Muscle layer of duodenum (tissue), 2 donors: Measurements from ENCODE around the gene LPP.

Experiments used
- H3K27ac ChIP-seq: one replicate; pipeline ENCODE4 v1.7.0; 2013; ENCODE audit warnings: mild to moderate bottlenecking, low read length
- H3K27me3 ChIP-seq: one replicate; pipeline ENCODE4 v1.7.0; 2013; ENCODE audit warnings: low read depth, mild to moderate bottlenecking, control low read depth, low read length
- H3K36me3 ChIP-seq, 2 donors: one replicate each; pipeline ENCODE4 v1.7.0; 2013; ENCODE audit warnings: low read length in 2 of 2, control low read depth in 1 of 2, mild to moderate bottlenecking in 1 of 2; ENCODE audit not compliant: insufficient read depth in 2 of 2, control insufficient read depth in 1 of 2
- H3K4me1 ChIP-seq, 2 donors: one replicate each; pipeline ENCODE4 v1.7.0; 2013; ENCODE audit warnings: low read length in 2 of 2, mild to moderate bottlenecking in 2 of 2, control low read depth in 1 of 2, moderate library complexity in 1 of 2; ENCODE audit not compliant: insufficient read depth in 2 of 2, control insufficient read depth in 1 of 2
- H3K4me3 ChIP-seq, 2 donors: one replicate each; pipeline ENCODE4 v1.7.0; 2013; ENCODE audit warnings: low read length in 2 of 2, low read depth in 1 of 2, mild to moderate bottlenecking in 1 of 2
- H3K9me3 ChIP-seq, 2 donors: one replicate each; pipeline ENCODE4 v1.7.0; 2013; ENCODE audit warnings: low read length in 2 of 2, control low read depth in 1 of 2, mild to moderate bottlenecking in 1 of 2; ENCODE audit not compliant: control insufficient read depth in 1 of 2
- donor health status: healthy.

LPP gene

DNA sequence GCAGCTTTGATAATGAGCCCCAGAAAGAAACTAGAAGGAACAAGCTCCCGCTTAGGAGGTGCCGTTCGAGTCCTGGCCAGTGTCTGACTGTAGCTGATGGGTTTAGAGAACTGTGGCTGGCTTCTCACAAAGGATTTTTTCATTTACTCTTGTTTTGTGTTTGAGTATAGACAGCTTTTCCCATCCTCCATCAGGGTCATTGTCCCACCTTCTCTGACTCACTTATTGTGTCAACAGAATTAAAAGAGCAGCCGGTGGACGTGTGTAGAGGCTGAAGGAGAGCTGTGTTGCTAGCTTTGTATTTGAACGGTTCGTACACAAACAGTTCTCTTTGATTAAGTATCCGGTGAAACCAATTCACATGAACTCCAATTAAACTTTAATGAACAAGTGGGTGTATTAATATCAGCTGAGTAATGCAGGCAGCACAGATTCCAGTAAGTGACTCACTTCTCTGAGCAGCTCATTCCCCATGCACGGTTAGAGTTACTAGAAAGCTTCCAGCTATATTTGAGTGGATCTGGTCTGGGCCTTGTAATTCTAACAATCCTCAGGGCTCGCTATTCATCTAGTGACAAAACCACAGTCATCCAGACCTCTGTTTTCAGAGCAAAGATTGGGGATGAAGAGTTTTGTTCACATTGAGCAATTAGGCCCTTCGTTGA lies 141.0 kb downstream of the LPP start:
- H3K9me3 ChIP-seq = no peaks in the 10 kb centered on the region
- H3K4me3 ChIP-seq = peak overlapping the region in 1 of 2 donors; percentile 8
- H3K36me3 ChIP-seq = peaks cover 0 to 5% of the 10 kb centered on the region in 2 donors
- H3K4me1 ChIP-seq = peaks cover 0 to 55% of the 10 kb centered on the region in 2 donors
- H3K27me3 ChIP-seq = no peaks in the 10 kb centered on the region
- H3K27ac ChIP-seq = peak overlapping the region; percentile 93

DNA sequence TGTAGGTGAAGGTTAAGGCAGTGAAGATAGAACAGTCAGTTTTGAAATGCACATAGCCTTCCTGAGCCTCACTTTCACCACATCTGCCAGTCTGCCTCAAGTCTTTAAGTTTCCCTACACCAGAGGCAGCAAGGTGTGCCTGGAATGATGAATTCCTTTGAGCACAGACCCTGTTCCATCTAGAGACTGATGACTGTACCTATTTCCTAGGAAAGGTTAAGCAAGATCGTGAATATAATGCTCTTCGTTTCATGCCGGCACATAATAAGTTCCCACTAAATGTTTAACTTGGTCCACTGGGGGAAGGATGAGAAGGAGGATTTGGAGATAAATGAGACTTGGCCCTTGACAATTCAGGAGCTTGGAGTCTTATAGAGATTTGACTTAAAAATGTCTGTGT lies 141.9 kb downstream of the LPP start:
- H3K27ac ChIP-seq = peak overlapping the region; percentile 93
- no peak overlapping the region for H3K4me3 ChIP-seq
- peaks cover 3 to 49% of the 10 kb centered on the region in 2 donors for H3K4me1 ChIP-seq
- H3K9me3 ChIP-seq = no peaks in the 10 kb centered on the region
- H3K36me3 ChIP-seq = no peaks in the 10 kb centered on the region
- H3K27me3 ChIP-seq = no peaks in the 10 kb centered on the region

DNA sequence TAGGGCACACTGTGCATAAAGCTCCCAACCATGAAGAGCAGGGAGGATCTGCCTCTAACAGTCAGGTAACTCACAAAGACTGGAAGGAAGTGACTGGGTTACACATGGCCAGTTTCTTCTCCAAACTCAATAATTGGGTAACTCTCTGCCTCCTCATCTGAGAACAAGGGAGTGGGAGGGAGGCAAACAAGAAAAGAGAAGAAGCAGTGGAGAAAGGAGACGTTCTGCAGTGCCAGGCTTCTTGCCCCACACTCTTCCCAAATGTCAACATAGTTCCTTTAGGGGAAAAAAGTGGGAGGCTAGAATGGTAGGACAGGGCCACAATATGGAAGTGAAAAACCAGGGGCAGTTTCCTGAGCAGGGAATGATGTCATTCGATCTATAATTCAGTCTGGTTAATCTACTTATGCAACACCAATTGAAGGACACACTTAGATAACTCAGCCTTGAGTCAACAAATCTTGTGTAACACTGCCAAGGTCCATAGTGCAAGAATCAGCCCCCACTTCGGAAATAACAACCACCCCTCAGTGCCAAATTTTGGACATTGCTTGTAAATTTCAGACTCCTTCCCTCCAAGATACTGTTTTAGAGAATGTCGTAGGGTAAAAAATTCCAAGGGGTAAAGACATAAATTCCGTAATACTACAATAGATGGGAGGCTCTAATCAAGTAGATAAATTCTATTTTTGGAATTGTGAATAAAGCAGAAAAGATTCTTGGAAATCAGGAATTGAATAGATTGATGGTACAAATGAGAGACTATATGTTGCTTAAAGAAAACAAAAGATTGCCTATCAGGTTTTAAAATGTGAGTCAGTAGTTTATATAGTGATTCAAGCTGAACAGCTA lies 143.0 kb downstream of the LPP start:
- Histone ChIP-seq H3K36me3 (no peaks in the 10 kb centered on the region), H3K4me1 (peaks cover 9 to 46% of the 10 kb centered on the region in 2 donors), H3K27me3 (no peaks in the 10 kb centered on the region), H3K27ac (peak overlapping the region; percentile 93), H3K4me3 (no peak overlapping the region), H3K9me3 (no peaks in the 10 kb centered on the region)

DNA sequence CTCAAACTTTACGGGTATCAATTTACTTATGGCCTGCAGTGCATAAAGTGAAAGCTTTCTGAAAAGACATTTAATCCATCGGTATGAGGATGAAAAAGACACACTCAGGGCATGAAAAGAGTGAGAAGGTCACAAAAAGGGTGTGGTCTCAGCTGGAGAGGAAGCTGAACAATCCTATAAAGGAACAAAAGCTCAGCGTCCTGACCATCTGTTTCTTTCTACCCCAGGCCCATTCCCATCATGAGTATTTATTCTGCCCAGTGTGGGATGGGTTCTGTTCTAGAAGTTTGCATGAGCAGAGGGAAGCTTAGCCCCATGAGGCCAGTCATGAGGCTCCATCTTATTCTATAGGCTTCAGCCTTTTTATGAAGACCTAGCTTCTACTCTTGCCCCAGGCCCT lies 144.6 kb downstream of the LPP start:
- Histone ChIP-seq H3K4me3 (no peak overlapping the region), H3K4me1 (peaks cover 16 to 46% of the 10 kb centered on the region in 2 donors), H3K27ac (peak overlapping the region; percentile 93)

DNA sequence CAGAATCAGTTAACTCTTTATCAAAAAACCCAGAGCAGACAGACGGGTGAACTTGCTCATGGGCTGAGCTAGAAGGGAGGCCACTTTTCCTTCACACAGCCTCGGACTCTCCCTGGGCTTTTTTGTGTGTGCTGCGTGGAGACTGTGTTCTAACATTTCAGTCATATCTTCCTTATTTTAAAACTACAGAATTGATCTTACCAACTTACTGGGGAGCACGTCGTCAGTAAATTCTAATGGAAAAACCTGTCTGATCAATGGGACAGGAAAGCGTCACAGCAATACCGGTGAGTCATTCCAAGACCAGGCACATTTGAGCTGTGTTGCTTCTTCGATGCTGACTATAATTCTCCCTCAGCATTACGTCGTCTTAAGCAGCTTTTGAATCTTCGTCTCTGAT lies 145.1 kb downstream of the LPP start:
- Histone ChIP-seq H3K4me1 (peaks cover 16 to 44% of the 10 kb centered on the region in 2 donors), H3K9me3 (no peaks in the 10 kb centered on the region), H3K4me3 (no peak overlapping the region), H3K27me3 (no peaks in the 10 kb centered on the region), H3K36me3 (no peaks in the 10 kb centered on the region), H3K27ac (peak overlapping the region; percentile 39)

More for the DNA sequence above, 144.6 kb downstream of the LPP start:
- Histone ChIP-seq H3K9me3 (no peaks in the 10 kb centered on the region), H3K36me3 (no peaks in the 10 kb centered on the region), H3K27me3 (no peaks in the 10 kb centered on the region)

DNA sequence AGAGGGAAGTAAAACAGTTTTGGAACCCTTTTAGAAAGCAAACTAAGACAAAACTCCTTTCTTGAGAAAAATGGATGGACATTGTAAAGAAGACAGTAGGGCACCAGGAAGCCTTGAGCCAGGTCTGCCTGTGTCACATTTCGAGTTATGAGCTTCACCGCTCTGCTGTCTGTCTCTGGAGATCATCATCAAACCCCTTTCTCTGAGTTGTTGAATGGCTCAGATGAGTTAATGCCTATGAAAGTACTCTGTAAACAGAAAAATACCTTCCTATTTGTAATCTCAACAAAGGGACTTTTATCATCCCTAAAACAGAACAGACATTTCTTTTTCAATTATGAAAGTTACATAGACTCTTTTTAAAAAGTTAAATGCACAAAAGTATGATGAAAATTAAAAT lies 145.8 kb downstream of the LPP start:
- Histone ChIP-seq H3K36me3 (no peaks in the 10 kb centered on the region), H3K27ac (peak overlapping the region; percentile 39), H3K9me3 (no peaks in the 10 kb centered on the region), H3K27me3 (no peaks in the 10 kb centered on the region), H3K4me1 (peaks cover 16 to 38% of the 10 kb centered on the region in 2 donors), H3K4me3 (no peak overlapping the region)

DNA sequence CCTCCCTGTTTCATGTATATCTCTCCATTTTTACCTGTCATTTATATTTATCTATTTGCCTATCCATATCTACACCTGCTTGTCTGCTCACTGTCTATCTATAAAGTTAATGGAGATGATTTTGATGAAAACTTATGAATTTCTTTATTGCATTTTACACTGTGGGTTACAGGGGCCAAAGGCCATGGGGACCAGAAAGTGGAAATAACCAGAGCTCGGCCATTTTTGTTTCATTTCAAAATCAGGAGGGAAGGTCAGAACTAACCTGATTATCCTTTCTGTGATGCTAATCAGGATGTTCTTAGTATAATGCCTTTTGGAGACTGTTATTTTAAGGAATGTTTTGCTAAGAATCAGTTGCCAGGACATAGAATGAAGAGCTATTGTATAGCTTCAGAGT lies 147.2 kb downstream of the LPP start:
- no peaks in the 10 kb centered on the region for H3K36me3 ChIP-seq
- no peak overlapping the region for H3K27ac ChIP-seq
- peaks cover 16 to 29% of the 10 kb centered on the region in 2 donors for H3K4me1 ChIP-seq
- H3K9me3 ChIP-seq = no peaks in the 10 kb centered on the region
- H3K27me3 ChIP-seq = no peaks in the 10 kb centered on the region
- H3K4me3 ChIP-seq = no peak overlapping the region

DNA sequence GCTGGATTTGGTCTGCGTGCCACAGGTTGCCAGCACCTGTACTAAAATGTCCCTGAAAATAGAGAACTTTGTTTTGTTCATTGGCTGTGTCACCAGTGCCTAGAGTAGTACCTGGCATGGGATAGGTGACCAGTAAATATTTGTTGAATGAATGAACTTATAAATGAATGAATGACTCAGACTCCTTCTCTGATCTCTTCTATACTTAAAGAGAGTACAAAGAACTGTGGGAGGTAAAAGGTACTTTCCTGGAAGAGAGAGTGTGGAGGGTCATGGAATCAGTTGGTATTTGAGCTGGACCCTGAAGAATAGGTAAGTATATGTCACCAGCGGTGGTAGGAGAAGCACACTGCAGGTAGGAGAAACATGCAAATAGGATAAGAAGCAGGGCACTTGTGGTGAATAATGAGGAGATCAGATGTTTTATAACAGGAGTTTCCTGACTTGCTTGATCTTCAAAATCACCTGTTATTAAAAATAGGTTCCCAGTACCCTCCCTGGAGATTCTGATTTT lies 149.4 kb downstream of the LPP start:
- no peaks in the 10 kb centered on the region for H3K36me3 ChIP-seq
- H3K4me3 ChIP-seq = no peak overlapping the region
- no peaks in the 10 kb centered on the region for H3K27me3 ChIP-seq
- peaks cover 13 to 26% of the 10 kb centered on the region in 2 donors for H3K4me1 ChIP-seq
- no peak overlapping the region for H3K27ac ChIP-seq
- no peaks in the 10 kb centered on the region for H3K9me3 ChIP-seq

DNA sequence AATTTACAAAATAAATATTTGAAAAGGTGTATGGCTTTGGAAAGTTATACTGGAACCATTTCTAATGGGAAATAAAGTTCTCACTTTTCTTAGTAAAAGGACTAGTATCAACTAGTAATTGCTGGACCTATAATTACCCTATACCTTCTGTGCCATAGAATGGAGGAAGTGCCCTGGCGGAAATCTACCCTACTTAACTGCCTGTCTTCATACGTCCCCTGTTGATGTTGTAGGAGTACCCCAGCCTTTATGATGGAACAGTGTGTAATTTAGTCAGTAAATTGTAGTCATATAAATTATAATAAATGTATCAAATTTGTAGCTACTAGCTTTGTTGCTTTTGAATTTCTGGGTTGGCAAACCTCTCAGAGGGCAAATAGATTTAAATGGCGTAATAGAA lies 149.9 kb downstream of the LPP start:
- Histone ChIP-seq H3K4me3 (no peak overlapping the region), H3K27me3 (no peaks in the 10 kb centered on the region), H3K36me3 (no peaks in the 10 kb centered on the region), H3K4me1 (peaks cover 8 to 26% of the 10 kb centered on the region in 2 donors), H3K9me3 (no peaks in the 10 kb centered on the region), H3K27ac (no peak overlapping the region)

DNA sequence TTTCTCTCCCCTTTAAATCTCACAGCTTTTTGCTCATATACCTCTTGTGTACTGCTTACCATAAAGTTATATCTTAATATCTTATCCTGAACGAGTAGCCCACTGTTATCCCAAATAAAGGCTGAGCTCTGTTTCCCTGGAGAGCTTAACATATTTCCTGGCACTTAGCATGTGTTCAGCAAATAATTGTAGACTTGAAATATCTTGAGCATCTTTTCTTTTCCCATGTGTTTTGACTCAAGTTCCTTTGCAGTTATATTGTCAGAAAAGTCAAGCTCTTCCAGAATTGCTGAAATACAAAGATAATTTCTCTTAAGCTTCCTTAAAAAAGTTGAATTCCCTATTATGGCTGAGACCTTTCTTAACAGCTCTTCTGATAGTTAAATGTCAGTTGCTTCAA lies 150.5 kb downstream of the LPP start:
- Histone ChIP-seq H3K9me3 (no peaks in the 10 kb centered on the region), H3K4me3 (no peak overlapping the region), H3K4me1 (peaks cover 4 to 26% of the 10 kb centered on the region in 2 donors), H3K36me3 (no peaks in the 10 kb centered on the region), H3K27ac (no peak overlapping the region), H3K27me3 (no peaks in the 10 kb centered on the region)

DNA sequence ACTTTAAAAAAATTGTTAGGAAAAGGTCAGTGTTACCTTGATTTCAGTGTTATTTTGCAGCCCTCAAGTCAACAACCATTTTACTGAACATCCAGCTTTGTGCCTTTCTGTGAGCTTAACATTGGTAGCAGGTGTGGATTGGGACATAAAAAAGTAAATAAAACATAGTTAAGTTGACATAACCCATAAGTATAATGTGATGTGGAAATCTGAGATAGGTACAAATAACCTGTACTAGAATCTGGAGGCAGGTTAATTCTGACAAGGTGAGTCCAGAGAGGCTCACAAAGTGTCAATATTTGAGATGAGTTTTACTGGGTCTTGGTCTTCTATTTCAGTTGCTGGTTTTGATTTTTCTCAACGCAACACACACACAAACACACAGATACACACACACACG lies 151.3 kb downstream of the LPP start:
- no peaks in the 10 kb centered on the region for H3K27me3 ChIP-seq
- no peaks in the 10 kb centered on the region for H3K36me3 ChIP-seq
- no peaks in the 10 kb centered on the region for H3K9me3 ChIP-seq
- H3K27ac ChIP-seq = no peak overlapping the region
- H3K4me1 ChIP-seq = peaks cover 4 to 31% of the 10 kb centered on the region in 2 donors
- H3K4me3 ChIP-seq = no peak overlapping the region
